ENCODE measurements around the gene IFT88.

DNA sequence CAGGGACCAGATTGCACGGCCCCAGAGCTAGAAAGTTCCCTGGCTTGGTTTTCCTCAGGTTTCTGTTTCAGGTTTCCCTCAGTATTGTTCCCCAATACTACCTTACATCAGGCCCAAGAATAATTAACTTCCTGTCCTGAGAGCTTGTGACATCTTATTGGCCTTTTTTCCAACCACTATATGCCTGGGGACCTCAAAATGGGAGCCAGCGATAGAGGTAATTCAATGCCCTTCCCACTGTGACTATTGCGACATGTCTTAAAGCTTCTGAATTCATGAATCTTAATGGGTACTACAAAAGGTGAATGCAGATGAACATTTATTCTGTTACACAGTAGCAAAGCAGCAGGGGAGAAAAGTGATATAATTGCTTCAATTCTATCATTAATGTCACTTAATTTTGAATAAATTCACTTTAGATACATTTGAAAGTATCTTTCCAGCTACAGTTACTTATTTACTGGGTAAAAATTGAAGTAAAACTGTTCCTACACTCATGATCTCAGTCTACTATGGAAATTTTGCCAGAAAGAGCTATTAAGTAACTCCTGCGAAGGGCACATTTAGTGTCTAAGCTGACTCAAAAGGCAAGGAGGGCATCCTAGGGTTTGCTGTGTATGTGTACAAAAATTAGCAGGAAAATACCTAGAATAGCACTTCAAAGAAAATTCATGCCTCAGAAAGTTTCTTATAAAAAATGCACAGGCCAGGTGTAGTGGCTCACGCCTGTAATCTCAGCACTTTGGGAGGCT lies 45.4 kb upstream of the IFT88 start:
- TF ChIP-seq, protein P1, sequence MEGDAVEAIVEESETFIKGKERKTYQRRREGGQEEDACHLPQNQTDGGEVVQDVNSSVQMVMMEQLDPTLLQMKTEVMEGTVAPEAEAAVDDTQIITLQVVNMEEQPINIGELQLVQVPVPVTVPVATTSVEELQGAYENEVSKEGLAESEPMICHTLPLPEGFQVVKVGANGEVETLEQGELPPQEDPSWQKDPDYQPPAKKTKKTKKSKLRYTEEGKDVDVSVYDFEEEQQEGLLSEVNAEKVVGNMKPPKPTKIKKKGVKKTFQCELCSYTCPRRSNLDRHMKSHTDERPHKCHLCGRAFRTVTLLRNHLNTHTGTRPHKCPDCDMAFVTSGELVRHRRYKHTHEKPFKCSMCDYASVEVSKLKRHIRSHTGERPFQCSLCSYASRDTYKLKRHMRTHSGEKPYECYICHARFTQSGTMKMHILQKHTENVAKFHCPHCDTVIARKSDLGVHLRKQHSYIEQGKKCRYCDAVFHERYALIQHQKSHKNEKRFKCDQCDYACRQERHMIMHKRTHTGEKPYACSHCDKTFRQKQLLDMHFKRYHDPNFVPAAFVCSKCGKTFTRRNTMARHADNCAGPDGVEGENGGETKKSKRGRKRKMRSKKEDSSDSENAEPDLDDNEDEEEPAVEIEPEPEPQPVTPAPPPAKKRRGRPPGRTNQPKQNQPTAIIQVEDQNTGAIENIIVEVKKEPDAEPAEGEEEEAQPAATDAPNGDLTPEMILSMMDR (conservative IDR thresholded peaks at IDR 0.05; ENCODE audit: low read depth, low read length) = no peak
- TF ChIP-seq EZH2 (IDR thresholded peaks at IDR 0.05; ENCODE audit: borderline replicate concordance, low read depth, low read length, poor library complexity, severe bottlenecking) = no peak
